Prostate gland (tissue), 2 donors: ENCODE measurements around the gene C1orf21. TPM values are rescaled to one million over a fixed set of nuclear protein-coding genes. Genes with fewer than 3 reads are reported as not detected.

Experiments used
- DNase-seq: peaks from one replicate; pipeline ENCODE4 v3.0.0-alpha.2; 2019; ENCODE audit warnings: low spot score
- H3K27ac ChIP-seq, 2 donors: fragments of 200-600 bp; sonication (generic); 2 replicates each; pipeline ENCODE4 v1.5.1; 2017 to 2019
- H3K27me3 ChIP-seq: fragments of 200-600 bp; sonication (generic); replicated peaks from 2 replicates; pipeline ENCODE4 v1.5.1; 2019; ENCODE audit not compliant: insufficient read depth
- H3K36me3 ChIP-seq, 2 donors: fragments of 200-600 bp; sonication (generic); 1 replicate in 1 of 2; 2 replicates in 1 of 2; pipeline versions ENCODE4 v1.5.1 to v1.8.1; 2017 to 2019
- H3K4me1 ChIP-seq: fragments of 200-600 bp; sonication (generic); replicated peaks from 2 replicates; pipeline ENCODE4 v1.5.1; 2019
- H3K4me3 ChIP-seq, 2 donors: fragments of 200-600 bp; sonication (generic); 2 replicates each; pipeline ENCODE4 v1.5.1; 2017 to 2019
- H3K9me3 ChIP-seq: fragments of 200-600 bp; sonication (generic); 2 replicates; pipeline ENCODE4 v1.5.1; 2017
- CTCF ChIP-seq, 4 experiments: fragments of 200-600 bp in 2 of 4; fragments of 450-650 bp in 2 of 4; sonication (generic) in 2 of 4; IDR thresholded peaks; 1 replicate in 3 of 4; 2 replicates in 1 of 4; pipeline ENCODE4 v1.5.1; 2016 to 2019; ENCODE audit warnings: antibody characterized with exemption in 4 of 4, mild to moderate bottlenecking in 2 of 4, moderate library complexity in 2 of 4
- POLR2A ChIP-seq: fragments of 450-650 bp; IDR thresholded peaks from one replicate; pipeline ENCODE4 v1.6.1; 2016; ENCODE audit warnings: antibody characterized with exemption, mild to moderate bottlenecking
- POLR2AphosphoS5 ChIP-seq: sonication (generic); formaldehyde crosslinking; IDR thresholded peaks from one replicate; pipeline ENCODE4 v1.6.1; 2017; ENCODE audit warnings: antibody characterized with exemption
- WGBS: methylation state at CpG from one replicate; pipeline ENCODE4 v1.1.5; 2018; 5-methylcytosine and 5-hydroxymethylcytosine counted together
- intact Hi-C: fragments of 100-400 bp; cut with DNase I; formaldehyde crosslinking; loops from one replicate; pipeline ENCODE4 v1.14.2; 2022
- total RNA-seq, 2 donors: library from RNA; depleted of rRNA; stranded (reverse); fragments of >200 nt; gene quantifications; one replicate each; pipeline ENCODE4 v1.1.0, GENCODE V29; 2016

C1orf21 gene
- total RNA-seq, 2 donors from 2014 or later: 28.8 to 79.3 TPM

GRCh38 chr1:184647471-184647870 lies 260.6 kb downstream of the C1orf21 start:
- Histone ChIP-seq H3K4me1 (no peaks in the 10 kb centered on the region), H3K36me3 (no peaks in the 10 kb centered on the region), H3K27ac (peak overlapping the region in 1 of 2 donors; percentile 4), H3K4me3 (no peak overlapping the region), H3K9me3 (no peaks in the 10 kb centered on the region), H3K27me3 (no peaks in the 10 kb centered on the region)
- no peak for TF ChIP-seq POLR2AphosphoS5
- TF ChIP-seq POLR2A: no peak
- no peak for TF ChIP-seq CTCF (IDR thresholded peaks at IDR 0.05)
- intact Hi-C loops: no loop called here
- DNase-seq: no peak
- 76% methylated on average over 4 of the region's 4 CpGs for WGBS

GRCh38 chr1:184648160-184648855 lies 261.5 kb downstream of the C1orf21 start:
- Histone ChIP-seq H3K27me3 (no peaks in the 10 kb centered on the region), H3K4me3 (no peak overlapping the region), H3K36me3 (no peaks in the 10 kb centered on the region), H3K4me1 (no peaks in the 10 kb centered on the region), H3K9me3 (no peaks in the 10 kb centered on the region), H3K27ac (no peak overlapping the region)
- intact Hi-C loops: no loop called here
- 87% methylated on average over 4 of the region's 4 CpGs for WGBS
- TF ChIP-seq POLR2A (no peak), POLR2AphosphoS5 (no peak), CTCF (IDR thresholded peaks at IDR 0.05) (no peak)
- no peak for DNase-seq

- no peaks in the 10 kb centered on the region for H3K9me3 ChIP-seq
- peak overlapping the region; percentile 3 to 9 for H3K27ac ChIP-seq
- no peak overlapping the region for H3K4me3 ChIP-seq
- no peaks in the 10 kb centered on the region for H3K36me3 ChIP-seq
- TF ChIP-seq POLR2A (no peak), CTCF (IDR thresholded peaks at IDR 0.05) (no peak)
- DNase-seq: no peak
- intact Hi-C loops: no loop called here
- H3K27me3 ChIP-seq: no peaks in the 10 kb centered on the region
- no peaks in the 10 kb centered on the region for H3K4me1 ChIP-seq
- 85% methylated on average over 6 of the region's 6 CpGs for WGBS
Observed at GRCh38 chr1:184648856-184649201, 262.0 kb downstream of the C1orf21 start.

GRCh38 chr1:184649451-184649888 lies 262.6 kb downstream of the C1orf21 start:
- Histone ChIP-seq H3K4me1 (no peaks in the 10 kb centered on the region), H3K36me3 (no peaks in the 10 kb centered on the region), H3K4me3 (no peak overlapping the region), H3K9me3 (no peaks in the 10 kb centered on the region), H3K27ac (peak overlapping the region; percentile 3 to 17), H3K27me3 (no peaks in the 10 kb centered on the region)
- intact Hi-C loops: no loop called here
- no peak for DNase-seq
- TF ChIP-seq POLR2AphosphoS5: no peak
- TF ChIP-seq CTCF (IDR thresholded peaks at IDR 0.05): no peak
- TF ChIP-seq POLR2A: no peak
- 73% methylated on average over 7 of the region's 7 CpGs for WGBS

- Histone ChIP-seq H3K27ac (peak overlapping the region; percentile 35 to 45), H3K9me3 (no peaks in the 10 kb centered on the region), H3K36me3 (no peaks in the 10 kb centered on the region), H3K4me3 (no peak overlapping the region), H3K27me3 (no peaks in the 10 kb centered on the region), H3K4me1 (no peaks in the 10 kb centered on the region)
- intact Hi-C loops: no loop called here
- WGBS: 62% methylated on average over 5 of the region's 5 CpGs
- DNase-seq: peak; percentile 66
- TF ChIP-seq CTCF (IDR thresholded peaks at IDR 0.05) (no peak), POLR2AphosphoS5 (peak; percentile 89), POLR2A (no peak)
Observed at GRCh38 chr1:184650177-184650866, 263.5 kb downstream of the C1orf21 start.
